Neuron (in vitro differentiated cells): ENCODE data around the gene AHRR.

Experiments used
- H2AFZ ChIP-seq: one replicate; pipeline ENCODE4 v1.6.1; 2013; ENCODE audit warnings: low read depth, mild to moderate bottlenecking, inconsistent platforms, low read length, moderate library complexity
- H3K27me3 ChIP-seq: one replicate; pipeline ENCODE4 v1.6.1; 2013; ENCODE audit warnings: low read length; ENCODE audit not compliant: insufficient read depth
- H3K36me3 ChIP-seq: one replicate; pipeline ENCODE4 v1.6.1; 2013; ENCODE audit warnings: low read length; ENCODE audit not compliant: insufficient read depth
- H3K4me1 ChIP-seq: one replicate; pipeline ENCODE4 v1.6.1; 2013; ENCODE audit warnings: low read length; ENCODE audit not compliant: insufficient read depth
- H3K4me3 ChIP-seq: 2 replicates; pipeline ENCODE4 v1.5.1; 2013; ENCODE audit warnings: mild to moderate bottlenecking, low read length, moderate library complexity
- H3K9me3 ChIP-seq: one replicate; pipeline ENCODE4 v1.6.1; 2013; ENCODE audit warnings: low read length

The AHRR gene

GRCh38 chr5:416636-416960 lies 95.1 kb downstream of the AHRR start:
- Histone ChIP-seq H3K27me3 (no peaks in the 10 kb centered on the region), H3K4me3 (no peak overlapping the region), H3K9me3 (no peaks in the 10 kb centered on the region), H2AFZ (no peak overlapping the region), H3K4me1 (peaks cover 21% of the 10 kb centered on the region), H3K36me3 (no peaks in the 10 kb centered on the region)

- Histone ChIP-seq H3K4me1 (peaks cover 21% of the 10 kb centered on the region), H3K4me3 (no peak overlapping the region), H3K36me3 (no peaks in the 10 kb centered on the region), H2AFZ (no peak overlapping the region), H3K27me3 (no peaks in the 10 kb centered on the region), H3K9me3 (no peaks in the 10 kb centered on the region)
Measured at GRCh38 chr5:417301-418161, 96.0 kb downstream of the AHRR start.

- no peak overlapping the region for H2AFZ ChIP-seq
- H3K27me3 ChIP-seq, result no peaks in the 10 kb centered on the region
- H3K36me3 ChIP-seq, result no peaks in the 10 kb centered on the region
- H3K4me3 ChIP-seq, result no peak overlapping the region
- no peaks in the 10 kb centered on the region for H3K9me3 ChIP-seq
- peaks cover 21% of the 10 kb centered on the region for H3K4me1 ChIP-seq
Measured at GRCh38 chr5:418162-419121, 96.9 kb downstream of the AHRR start.

GRCh38 chr5:419970-420369 lies 98.5 kb downstream of the AHRR start:
- Histone ChIP-seq H3K4me3 (no peak overlapping the region), H3K9me3 (no peaks in the 10 kb centered on the region), H3K4me1 (peaks cover 20% of the 10 kb centered on the region), H3K27me3 (no peaks in the 10 kb centered on the region), H2AFZ (no peak overlapping the region), H3K36me3 (no peaks in the 10 kb centered on the region)

GRCh38 chr5:420632-421286 lies 99.2 kb downstream of the AHRR start:
- Histone ChIP-seq H3K4me1 (peaks cover 17% of the 10 kb centered on the region), H3K36me3 (no peaks in the 10 kb centered on the region), H2AFZ (no peak overlapping the region), H3K4me3 (no peak overlapping the region), H3K27me3 (no peaks in the 10 kb centered on the region), H3K9me3 (no peaks in the 10 kb centered on the region)

GRCh38 chr5:421287-421880 lies 99.9 kb downstream of the AHRR start:
- Histone ChIP-seq H3K36me3 (no peaks in the 10 kb centered on the region), H2AFZ (no peak overlapping the region), H3K9me3 (no peaks in the 10 kb centered on the region), H3K4me3 (no peak overlapping the region), H3K4me1 (peaks cover 11% of the 10 kb centered on the region), H3K27me3 (no peaks in the 10 kb centered on the region)

GRCh38 chr5:421901-422300 lies 100.4 kb downstream of the AHRR start:
- no peaks in the 10 kb centered on the region for H3K27me3 ChIP-seq
- peaks cover 11% of the 10 kb centered on the region for H3K4me1 ChIP-seq
- H3K4me3 ChIP-seq, result no peak overlapping the region
- H3K36me3 ChIP-seq, result no peaks in the 10 kb centered on the region
- no peaks in the 10 kb centered on the region for H3K9me3 ChIP-seq
- no peak overlapping the region for H2AFZ ChIP-seq

- H3K4me3 ChIP-seq, result no peak overlapping the region
- H3K36me3 ChIP-seq, result no peaks in the 10 kb centered on the region
- no peaks in the 10 kb centered on the region for H3K27me3 ChIP-seq
- H2AFZ ChIP-seq, result no peak overlapping the region
- peaks cover 8% of the 10 kb centered on the region for H3K4me1 ChIP-seq
- no peaks in the 10 kb centered on the region for H3K9me3 ChIP-seq
Measured at GRCh38 chr5:422323-423232, 101.1 kb downstream of the AHRR start.

- H3K4me1 ChIP-seq, result peaks cover 3% of the 10 kb centered on the region
Measured at GRCh38 chr5:423233-423565, 101.7 kb downstream of the AHRR start.

GRCh38 chr5:423626-424261 lies 102.2 kb downstream of the AHRR start:
- Histone ChIP-seq H3K36me3 (no peaks in the 10 kb centered on the region), H3K4me3 (no peak overlapping the region), H2AFZ (no peak overlapping the region), H3K27me3 (no peaks in the 10 kb centered on the region), H3K9me3 (peaks cover 4% of the 10 kb centered on the region), H3K4me1 (peaks cover 3% of the 10 kb centered on the region)

More at GRCh38 chr5:423233-423565, 101.7 kb downstream of the AHRR start:
- Histone ChIP-seq H3K9me3 (peaks cover 2% of the 10 kb centered on the region), H2AFZ (no peak overlapping the region), H3K27me3 (no peaks in the 10 kb centered on the region), H3K4me3 (no peak overlapping the region), H3K36me3 (no peaks in the 10 kb centered on the region)

- Histone ChIP-seq H2AFZ (no peak overlapping the region), H3K4me3 (no peak overlapping the region), H3K36me3 (no peaks in the 10 kb centered on the region), H3K9me3 (peaks cover 6% of the 10 kb centered on the region), H3K27me3 (no peaks in the 10 kb centered on the region), H3K4me1 (peaks cover 3% of the 10 kb centered on the region)
Measured at GRCh38 chr5:424301-425110, 103.0 kb downstream of the AHRR start.
